BLaER1 treated with 17β-estradiol and CSF1 and Interleukin-3, amounts not matched to agents 10 nM and 100 nM (cell line): Measurements from ENCODE around the gene NOVA2.

ENCODE experiments used
- H3K27ac ChIP-seq, 11 experiments: shearing (Covaris generic); formaldehyde crosslinking; 2 replicates each; pipeline ENCODE4 v1.8.1; 2022
- H3K27me3 ChIP-seq, 11 experiments: shearing (Covaris generic); formaldehyde crosslinking; 2 replicates each; pipeline ENCODE4 v1.8.1; 2022
- H3K36me3 ChIP-seq, 11 experiments: shearing (Covaris generic); formaldehyde crosslinking; 2 replicates each; pipeline ENCODE4 v1.8.1; 2022
- H3K4me1 ChIP-seq, 10 experiments: shearing (Covaris generic); formaldehyde crosslinking; 2 replicates each; pipeline ENCODE4 v1.8.1; 2022
- H3K4me2 ChIP-seq, 11 experiments: shearing (Covaris generic); formaldehyde crosslinking; 2 replicates each; pipeline ENCODE4 v1.8.1; 2022
- H3K4me3 ChIP-seq, 10 experiments: shearing (Covaris generic); formaldehyde crosslinking; 2 replicates each; pipeline ENCODE4 v1.8.1; 2022
- H3K9ac ChIP-seq, 11 experiments: shearing (Covaris generic); formaldehyde crosslinking; 2 replicates each; pipeline ENCODE4 v1.8.1; 2022
- H3K9me3 ChIP-seq, 11 experiments: shearing (Covaris generic); formaldehyde crosslinking; replicated peaks in 1 of 11; 2 replicates each; pipeline ENCODE4 v1.8.1; 2022
- H4K20me1 ChIP-seq, 11 experiments: shearing (Covaris generic); formaldehyde crosslinking; 2 replicates each; pipeline ENCODE4 v1.8.1; 2022
- Cebpa-rat ChIP-seq, 11 experiments: shearing (Covaris generic); IDR thresholded peaks; 2 replicates each; pipeline ENCODE4 v1.8.1; 2022

NOVA2 gene

DNA sequence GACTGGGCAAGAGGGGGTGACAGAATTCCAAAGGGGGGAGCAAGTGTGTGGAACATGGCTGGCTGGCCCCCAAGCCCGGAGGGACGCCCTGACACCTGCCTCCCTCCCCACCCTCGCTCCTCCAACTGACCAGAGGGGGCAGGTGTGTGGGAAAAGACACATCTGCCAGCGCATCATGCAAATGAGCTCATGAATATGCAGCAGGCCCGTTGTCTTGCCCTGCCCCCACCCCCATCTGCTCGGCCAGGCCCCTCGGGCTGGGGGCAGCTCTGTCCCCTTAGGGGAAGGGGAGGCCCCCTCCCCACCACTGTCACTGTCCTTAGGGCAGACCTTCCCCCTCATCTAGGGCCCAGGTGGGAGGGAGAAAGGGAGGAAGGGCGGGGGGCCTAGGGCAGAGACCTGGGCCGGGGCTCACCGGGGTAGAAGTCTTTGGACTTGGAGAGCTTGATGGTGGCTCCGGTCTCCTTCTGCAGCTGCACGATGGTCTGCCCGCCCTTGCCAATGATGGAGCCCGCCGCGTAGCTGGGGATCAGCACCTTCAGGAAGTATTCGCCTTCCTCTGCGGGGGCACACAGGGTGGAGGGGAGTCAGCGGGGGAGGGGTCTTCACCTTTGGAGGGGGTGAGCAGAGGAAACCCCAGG is 12.9 kb downstream of the NOVA2 start:
- Histone ChIP-seq H3K4me3 (no peak overlapping the region), H4K20me1 (no peaks in the 10 kb centered on the region), H3K9me3 (peaks cover 0 to 11% (median 0%) of the 10 kb centered on the region in 11 experiments; a peak in 5 of 22 replicates), H3K27me3 (no peaks in the 10 kb centered on the region), H3K4me2 (peak overlapping the region in 10 of 11 experiments; percentile 13 to 75 (median 66); a peak in 17 of 22 replicates), H3K9ac (no peak overlapping the region), H3K4me1 (peaks cover 28 to 80% (median 65%) of the 10 kb centered on the region in 10 experiments), H3K27ac (no peak overlapping the region; a peak in 1 of 22 replicates), H3K36me3 (no peaks in the 10 kb centered on the region)
- no peak for TF ChIP-seq Cebpa-rat (IDR thresholded peaks at IDR 0.05)

DNA sequence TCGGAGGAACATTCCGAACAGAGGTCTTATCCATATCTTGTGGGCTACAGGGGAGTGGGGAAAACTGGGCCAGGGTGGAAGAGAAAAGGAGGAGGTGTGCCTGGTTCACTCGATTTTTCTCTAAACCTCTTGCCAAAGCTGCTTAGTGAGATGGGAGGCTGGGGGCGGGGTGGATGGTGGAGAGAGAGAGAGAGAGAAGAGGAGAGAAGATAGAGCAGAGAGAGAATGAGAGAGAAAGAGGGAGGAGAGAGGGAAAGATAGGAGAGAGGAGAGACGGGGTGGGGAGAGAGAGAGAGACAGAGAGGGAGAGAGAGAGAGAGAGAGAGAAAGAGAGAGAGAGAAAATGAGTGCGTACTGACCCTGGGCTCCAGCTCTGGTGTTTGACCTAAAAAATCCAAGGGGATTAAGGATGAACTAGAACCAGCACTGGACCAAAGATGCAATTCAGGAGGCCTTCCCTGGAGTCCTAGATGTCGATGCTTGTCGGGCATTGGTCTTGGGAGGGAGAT is 14.1 kb downstream of the NOVA2 start:
- no peak overlapping the region for H3K27ac ChIP-seq
- H4K20me1 ChIP-seq: no peaks in the 10 kb centered on the region

DNA sequence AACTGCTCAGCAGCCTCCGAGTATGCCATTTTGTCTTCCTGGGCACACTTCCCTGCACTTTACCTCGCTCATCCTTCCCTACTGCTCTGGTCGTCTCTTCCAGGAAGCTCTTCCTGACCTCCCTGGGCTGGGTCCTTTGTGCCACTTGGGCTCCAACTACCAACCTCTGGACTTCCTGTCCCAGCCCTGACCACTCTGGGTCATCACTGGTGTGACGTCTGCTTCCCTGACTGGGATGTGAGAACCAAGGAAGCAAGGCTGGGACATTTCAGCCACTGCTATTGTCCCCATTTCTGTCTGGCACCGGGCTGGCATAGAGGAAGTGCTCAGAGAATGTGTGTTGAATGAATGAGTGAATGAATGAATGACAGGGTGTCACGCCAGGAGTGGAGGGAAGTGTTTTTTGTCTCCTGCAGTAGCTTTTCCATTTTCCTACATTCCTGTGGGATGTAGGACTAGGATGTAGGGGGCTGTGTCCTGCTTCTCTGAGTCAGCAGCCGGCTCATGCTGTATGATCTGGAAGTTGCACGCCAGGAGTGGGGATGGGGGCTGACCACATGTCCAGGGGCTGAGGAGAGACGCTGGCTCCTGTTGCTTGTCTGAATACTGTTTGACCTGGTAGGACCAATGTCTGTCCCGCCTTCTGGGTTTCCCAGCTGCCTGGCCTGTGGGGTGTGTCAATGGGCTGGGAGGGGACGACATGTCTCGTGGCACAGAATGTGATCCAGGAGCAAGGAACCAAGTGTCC is 14.7 kb downstream of the NOVA2 start:
- TF ChIP-seq Cebpa-rat (IDR thresholded peaks at IDR 0.05): no peak
- Histone ChIP-seq H4K20me1 (no peaks in the 10 kb centered on the region), H3K4me3 (no peak overlapping the region), H3K4me2 (peak overlapping the region in 9 of 11 experiments; percentile 4 to 75 (median 26); a peak in 8 of 22 replicates), H3K36me3 (no peaks in the 10 kb centered on the region), H3K9me3 (peaks cover 0 to 11% (median 0%) of the 10 kb centered on the region in 11 experiments; a peak in 5 of 22 replicates), H3K4me1 (peaks cover 36 to 94% (median 82%) of the 10 kb centered on the region in 10 experiments), H3K9ac (no peak overlapping the region), H3K27ac (no peak overlapping the region), H3K27me3 (no peaks in the 10 kb centered on the region)

More for the DNA sequence above, 14.1 kb downstream of the NOVA2 start:
- no peak for TF ChIP-seq Cebpa-rat (IDR thresholded peaks at IDR 0.05)
- Histone ChIP-seq H3K4me2 (peak overlapping the region in 9 of 11 experiments; percentile 39 to 75 (median 67); a peak in 19 of 22 replicates), H3K27me3 (no peaks in the 10 kb centered on the region), H3K9ac (no peak overlapping the region), H3K4me1 (peaks cover 36 to 88% (median 76%) of the 10 kb centered on the region in 10 experiments), H3K36me3 (no peaks in the 10 kb centered on the region), H3K9me3 (peaks cover 0 to 11% (median 0%) of the 10 kb centered on the region in 11 experiments; a peak in 5 of 22 replicates), H3K4me3 (no peak overlapping the region)

- Histone ChIP-seq H3K4me1 (peaks cover 42 to 97% (median 86%) of the 10 kb centered on the region in 10 experiments), H3K27ac (no peak overlapping the region), H3K9ac (no peak overlapping the region), H3K36me3 (no peaks in the 10 kb centered on the region), H4K20me1 (no peaks in the 10 kb centered on the region), H3K9me3 (peaks cover 0 to 9% (median 4%) of the 10 kb centered on the region in 11 experiments; a peak in 9 of 22 replicates), H3K4me3 (no peak overlapping the region), H3K27me3 (no peaks in the 10 kb centered on the region), H3K4me2 (peak overlapping the region in 8 of 11 experiments; percentile 2 to 69 (median 20); a peak in 5 of 22 replicates)
- no peak for TF ChIP-seq Cebpa-rat (IDR thresholded peaks at IDR 0.05)
Observed at GRCh38 chr19:45958320-45958719, 15.3 kb downstream of the NOVA2 start.

DNA sequence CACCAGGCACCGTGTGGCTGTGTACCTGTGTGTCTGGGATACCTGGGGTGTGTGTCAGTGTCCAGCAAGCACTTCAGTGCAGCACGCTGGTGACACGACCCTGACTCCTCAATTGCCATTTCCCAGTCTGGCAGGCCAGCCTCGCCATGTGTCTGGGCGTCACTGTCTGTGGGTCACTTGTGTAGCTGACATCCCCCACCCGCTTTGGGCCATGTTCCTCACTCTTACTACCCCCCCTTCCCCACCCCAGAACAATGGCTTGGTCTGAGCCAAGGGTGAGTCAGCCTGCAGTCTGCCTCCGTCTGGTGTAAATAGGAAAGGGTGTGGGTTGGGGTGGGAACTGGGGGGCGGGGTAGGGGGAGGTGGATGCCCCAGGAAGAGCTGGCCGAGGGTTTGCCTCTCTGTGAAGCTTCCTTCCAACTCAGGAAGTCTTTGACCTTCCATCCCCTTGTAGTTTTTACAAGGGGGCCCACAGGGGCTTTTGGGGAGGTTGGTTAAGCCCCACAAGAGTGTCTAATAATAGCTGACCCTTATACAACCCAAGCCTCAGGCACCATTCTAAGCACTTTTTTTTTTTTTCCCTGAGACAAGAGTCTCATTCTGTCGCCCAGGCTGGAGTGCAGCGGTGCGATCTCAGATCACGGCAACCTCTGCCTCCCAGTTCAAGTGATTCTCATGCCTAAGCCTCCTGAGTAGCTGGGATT is 17.6 kb downstream of the NOVA2 start:
- H4K20me1 ChIP-seq: no peaks in the 10 kb centered on the region
- H3K27me3 ChIP-seq: no peaks in the 10 kb centered on the region
- peak overlapping the region in 9 of 11 experiments; percentile 10 to 65 (median 51); a peak in 15 of 22 replicates for H3K27ac ChIP-seq
- H3K4me1 ChIP-seq: peaks cover 49 to 83% (median 76%) of the 10 kb centered on the region in 10 experiments
- no peak for TF ChIP-seq Cebpa-rat (IDR thresholded peaks at IDR 0.05)
- H3K9me3 ChIP-seq: peaks cover 0 to 14% (median 8%) of the 10 kb centered on the region in 11 experiments; a peak in 9 of 22 replicates
- no peaks in the 10 kb centered on the region; a peak in 1 of 22 replicates for H3K36me3 ChIP-seq
- H3K4me2 ChIP-seq: peak overlapping the region; percentile 49 to 76 (median 66)
- H3K9ac ChIP-seq: peak overlapping the region in 1 of 11 experiments; percentile 34; a peak in 3 of 22 replicates
- H3K4me3 ChIP-seq: 0 out of 20 replicates have a peak overlapping the region, but pooled peaks of 1 of the 10 experiments have one; percentile 19

DNA sequence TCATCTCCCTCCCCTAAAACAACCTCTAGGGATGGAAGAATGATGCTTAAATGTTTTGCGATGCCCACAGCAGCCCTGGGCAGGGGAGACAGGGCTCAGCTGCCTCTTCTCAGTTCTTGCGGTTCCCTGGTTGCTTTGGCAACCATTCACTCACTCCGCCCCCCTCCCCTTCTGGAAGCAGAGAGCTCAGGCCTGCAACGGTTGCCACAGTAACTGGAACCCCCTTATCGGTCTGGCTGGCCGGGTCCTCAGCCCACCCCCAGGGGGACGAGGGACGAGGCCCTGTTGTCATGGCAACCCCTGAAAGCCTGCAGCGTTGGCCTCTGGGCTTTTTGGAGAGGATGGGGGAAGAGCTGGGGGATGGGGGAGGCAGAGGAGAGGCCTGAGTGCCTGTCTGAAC is 19.5 kb downstream of the NOVA2 start:
- no peak for TF ChIP-seq Cebpa-rat (IDR thresholded peaks at IDR 0.05)
- Histone ChIP-seq H3K4me3 (no peak overlapping the region), H3K36me3 (no peaks in the 10 kb centered on the region; a peak in 1 of 22 replicates), H3K4me2 (peak overlapping the region in 10 of 11 experiments; percentile 39 to 72 (median 60); a peak in 19 of 22 replicates), H3K4me1 (peaks cover 41 to 65% (median 60%) of the 10 kb centered on the region in 10 experiments), H4K20me1 (no peaks in the 10 kb centered on the region), H3K9me3 (peaks cover 0 to 14% (median 8%) of the 10 kb centered on the region in 11 experiments; a peak in 9 of 22 replicates), H3K27me3 (no peaks in the 10 kb centered on the region), H3K9ac (no peak overlapping the region), H3K27ac (no peak overlapping the region)

- peaks cover 36 to 60% (median 55%) of the 10 kb centered on the region in 10 experiments for H3K4me1 ChIP-seq
- H3K9ac ChIP-seq: no peak overlapping the region
- TF ChIP-seq Cebpa-rat (IDR thresholded peaks at IDR 0.05): no peak
- H4K20me1 ChIP-seq: no peaks in the 10 kb centered on the region
- H3K9me3 ChIP-seq: peaks cover 0 to 14% (median 8%) of the 10 kb centered on the region in 11 experiments; a peak in 9 of 22 replicates
- no peaks in the 10 kb centered on the region for H3K27me3 ChIP-seq
- H3K36me3 ChIP-seq: no peaks in the 10 kb centered on the region; a peak in 1 of 22 replicates
- H3K27ac ChIP-seq: peak overlapping the region in 2 of 11 experiments; percentile 11 to 24; a peak in 2 of 22 replicates
- peak overlapping the region; percentile 39 to 72 (median 62); a peak in 21 of 22 replicates for H3K4me2 ChIP-seq
- H3K4me3 ChIP-seq: no peak overlapping the region
Observed at GRCh38 chr19:45953676-45954075, 20.0 kb downstream of the NOVA2 start.
